Activated naive CD8-positive, alpha-beta T cell treated with anti-CD3 and anti-CD28 coated beads, Interleukin-2, amount 10 ng/mL, durations not matched to agents 7 days and 5 days (primary cell): ENCODE results near the gene SLC8A3. TPM values are rescaled to one million over a fixed set of nuclear protein-coding genes. Genes with fewer than 3 reads are reported as not detected.

Experiments
- ATAC-seq: fragments of 150-1000 bp; cut with Tn5 transposase; one replicate; pipeline ENCODE4 v1.10.0; 2021; ENCODE audit warnings: low read depth, moderate library complexity
- POLR2A ChIA-PET: fragments of 350-600 bp; sonication (Branson Sonifier 250); formaldehyde crosslinking; loops from one replicate; lab custom pipeline; 2021; ENCODE audit warnings: antibody characterized with exemption; lab: Charles Lee
- DNase-seq: peaks from one replicate; pipeline ENCODE4 v3.0.0; 2021
- H3K27ac Mint-ChIP-seq: one replicate; pipeline ENCODE4 v1.8.0; 2022; ENCODE audit warnings: mild to moderate bottlenecking, mixed read lengths
- H3K27me3 Mint-ChIP-seq: one replicate; pipeline ENCODE4 v1.8.0; 2022; ENCODE audit warnings: mild to moderate bottlenecking, moderate library complexity, mixed read lengths
- H3K36me3 Mint-ChIP-seq: one replicate; pipeline ENCODE4 v1.8.0; 2021; ENCODE audit warnings: mild to moderate bottlenecking, mixed read lengths
- H3K4me1 Mint-ChIP-seq: one replicate; pipeline ENCODE4 v1.8.0; 2021; ENCODE audit warnings: mixed read lengths
- H3K4me3 Mint-ChIP-seq: one replicate; pipeline ENCODE4 v1.8.0; 2022; ENCODE audit warnings: mild to moderate bottlenecking, moderate library complexity, mixed read lengths
- H3K9me3 Mint-ChIP-seq: one replicate; pipeline ENCODE4 v1.8.0; 2021; ENCODE audit warnings: mixed read lengths
- total RNA-seq, 2 experiments: library from RNA; stranded (reverse); gene quantifications; one replicate each; pipeline ENCODE4 v1.2.3, GENCODE V29; 2021

SLC8A3 gene
- total RNA-seq, 2 experiments from 2014 or later = 0.11 TPM; not detected in 1

DNA sequence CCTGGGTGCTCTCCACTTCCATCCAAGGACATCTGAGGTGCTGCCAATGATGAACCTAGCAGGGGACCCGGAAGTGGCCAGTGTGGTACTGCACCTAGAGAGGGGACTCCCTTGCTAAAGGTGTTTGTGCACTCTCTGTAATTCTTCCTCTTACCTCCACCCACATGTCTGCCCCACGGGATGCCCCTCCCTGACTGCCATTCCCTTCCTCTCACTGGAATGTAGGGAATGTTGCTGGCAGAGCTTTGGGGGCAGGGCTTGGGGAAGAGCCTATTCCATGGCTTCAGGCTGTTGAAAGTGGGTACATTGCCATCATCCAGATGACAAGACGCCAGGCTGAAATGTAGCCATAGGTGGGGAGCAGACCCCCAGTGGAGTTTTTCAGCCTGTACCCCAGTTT lies 156.3 kb downstream of the SLC8A3 start:
- ATAC-seq = no peak
- no peak for DNase-seq
- Mint-ChIP-seq H3K4me1 (no peaks in the 10 kb centered on the region), H3K9me3 (no peaks in the 10 kb centered on the region), H3K36me3 (no peaks in the 10 kb centered on the region), H3K27me3 (peaks cover 2% of the 10 kb centered on the region), H3K27ac (no peak overlapping the region), H3K4me3 (no peak overlapping the region)
- POLR2A ChIA-PET = no interaction called here

GRCh38 chr14:70032016-70032415 lies 156.7 kb downstream of the SLC8A3 start:
- Mint-ChIP-seq H3K9me3 (no peaks in the 10 kb centered on the region), H3K27ac (no peak overlapping the region), H3K4me1 (no peaks in the 10 kb centered on the region), H3K27me3 (peaks cover 2% of the 10 kb centered on the region), H3K4me3 (no peak overlapping the region), H3K36me3 (no peaks in the 10 kb centered on the region)
- ATAC-seq = no peak
- no peak for DNase-seq
- POLR2A ChIA-PET = no interaction called here

DNA sequence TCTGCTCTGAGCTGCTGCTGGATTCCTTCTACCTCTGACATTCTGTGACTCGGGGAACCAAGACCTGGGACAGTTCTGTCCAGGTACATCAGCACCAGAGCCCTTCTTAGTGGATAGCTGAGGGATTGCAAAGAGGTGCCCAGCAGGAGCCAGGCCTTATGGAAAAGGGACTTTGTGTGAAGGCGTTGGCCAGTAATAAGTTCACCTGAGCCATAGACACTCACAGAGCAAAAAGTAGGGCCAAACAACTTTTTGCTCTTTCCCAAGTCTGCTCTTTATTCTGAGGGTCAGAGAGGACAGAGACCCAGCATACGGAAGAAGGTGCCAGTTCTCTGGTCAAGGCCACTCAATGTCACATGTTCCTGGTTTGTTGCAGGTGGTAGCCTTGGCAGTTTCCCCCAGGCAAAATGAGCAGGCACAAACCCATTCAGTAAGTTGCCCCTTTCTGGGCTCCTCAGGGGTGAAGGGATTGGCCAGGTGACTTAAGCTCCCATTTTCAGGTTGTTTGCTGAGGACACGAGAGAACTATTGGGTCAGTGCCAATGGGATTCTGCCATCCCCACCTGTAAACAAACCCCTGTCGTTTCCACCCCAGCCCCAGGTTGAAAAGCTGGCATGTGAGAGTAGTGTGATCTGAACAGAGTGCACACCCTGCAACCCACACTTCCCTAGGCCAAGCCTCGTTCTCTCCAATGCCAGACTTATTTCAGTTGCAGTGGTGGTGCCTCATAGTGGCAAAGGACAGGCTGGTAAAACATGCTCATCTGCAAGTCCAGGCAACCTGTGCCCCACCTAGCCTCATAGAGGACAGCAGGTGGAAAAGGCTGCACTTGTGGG lies 159.2 kb downstream of the SLC8A3 start:
- Mint-ChIP-seq H3K36me3 (no peaks in the 10 kb centered on the region), H3K27me3 (peaks cover 2% of the 10 kb centered on the region), H3K4me1 (no peaks in the 10 kb centered on the region), H3K4me3 (no peak overlapping the region), H3K27ac (no peak overlapping the region), H3K9me3 (no peaks in the 10 kb centered on the region)
- no peak for ATAC-seq
- DNase-seq = no peak
- POLR2A ChIA-PET = no interaction called here

DNA sequence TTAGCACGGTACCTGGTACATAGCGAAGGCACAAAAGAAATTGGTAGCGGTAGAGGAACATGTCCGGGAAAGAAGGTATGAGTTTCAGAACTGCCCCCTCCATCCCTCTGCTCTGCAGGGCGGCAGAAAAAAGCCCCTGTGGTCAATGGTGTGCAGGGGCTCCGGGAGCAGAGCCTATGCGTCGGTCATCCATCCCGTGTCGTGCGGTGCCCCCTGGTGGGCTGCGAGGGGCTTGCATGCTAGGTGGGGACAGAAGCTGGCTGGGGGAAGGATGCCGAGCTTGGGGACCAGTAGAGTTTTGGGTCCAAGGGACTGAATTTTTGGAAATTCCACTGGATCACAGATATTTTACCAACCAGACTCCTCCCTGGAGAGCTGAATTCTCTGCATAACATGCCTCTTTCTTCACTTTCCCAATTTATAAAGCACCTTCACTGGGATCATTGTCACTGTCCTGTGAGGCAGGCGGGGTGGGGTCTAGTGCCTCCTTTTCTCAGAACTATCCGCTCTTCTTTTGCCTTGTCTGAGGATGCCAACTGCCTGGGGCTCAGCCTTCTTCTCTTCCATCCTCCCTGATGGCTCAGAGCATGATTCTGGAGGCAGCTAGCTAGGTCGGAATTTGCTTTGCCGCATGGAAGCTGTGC lies 160.8 kb downstream of the SLC8A3 start:
- H3K9me3 Mint-ChIP-seq = no peaks in the 10 kb centered on the region
- POLR2A ChIA-PET = no interaction called here
- no peak overlapping the region for H3K27ac Mint-ChIP-seq
- peaks cover under 1% of the 10 kb centered on the region for H3K27me3 Mint-ChIP-seq
- DNase-seq = peak; percentile 83
- no peak overlapping the region for H3K4me3 Mint-ChIP-seq
- H3K4me1 Mint-ChIP-seq = no peaks in the 10 kb centered on the region
- ATAC-seq = peak; percentile 42
- H3K36me3 Mint-ChIP-seq = no peaks in the 10 kb centered on the region

DNA sequence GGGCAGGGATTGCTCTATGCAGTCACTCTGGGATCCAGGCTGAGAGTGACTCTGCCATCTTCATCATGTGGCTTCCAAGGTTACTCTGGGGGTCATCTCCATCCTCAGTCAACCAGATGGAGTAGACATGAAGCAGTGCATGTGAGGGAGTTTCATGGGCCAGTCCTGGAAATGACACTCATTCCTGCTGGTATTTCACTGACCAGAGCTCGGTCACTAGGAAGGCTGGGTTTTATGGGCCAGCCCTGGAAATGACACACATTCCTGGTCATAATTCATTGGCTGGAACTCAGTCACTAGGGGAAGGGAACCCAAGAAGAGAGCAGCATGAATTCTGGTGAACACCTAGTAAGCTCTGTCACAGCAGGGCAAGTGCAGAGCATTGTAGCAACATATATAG lies 164.9 kb downstream of the SLC8A3 start:
- DNase-seq (no peak), ATAC-seq (no peak)
- Mint-ChIP-seq H3K9me3 (no peaks in the 10 kb centered on the region), H3K36me3 (no peaks in the 10 kb centered on the region), H3K4me3 (no peak overlapping the region), H3K4me1 (peaks cover 5% of the 10 kb centered on the region), H3K27me3 (peaks cover 4% of the 10 kb centered on the region), H3K27ac (no peak overlapping the region)
- POLR2A ChIA-PET = interaction anchor here (0.5 kb wide), 1 partner anchor 195 kb away, joined by 3 read pairs; no protein-coding TSS in a partner anchor

GRCh38 chr14:70022771-70023445 lies 165.8 kb downstream of the SLC8A3 start:
- ATAC-seq = no peak
- Mint-ChIP-seq H3K4me1 (peaks cover 15% of the 10 kb centered on the region), H3K4me3 (no peak overlapping the region), H3K27ac (no peak overlapping the region), H3K27me3 (peaks cover 4% of the 10 kb centered on the region), H3K36me3 (no peaks in the 10 kb centered on the region), H3K9me3 (no peaks in the 10 kb centered on the region)
- POLR2A ChIA-PET = no interaction called here
- no peak for DNase-seq

- Mint-ChIP-seq H3K4me3 (no peak overlapping the region), H3K4me1 (peaks cover 17% of the 10 kb centered on the region), H3K9me3 (no peaks in the 10 kb centered on the region), H3K36me3 (no peaks in the 10 kb centered on the region), H3K27me3 (peaks cover 4% of the 10 kb centered on the region), H3K27ac (no peak overlapping the region)
- DNase-seq = no peak
- ATAC-seq = no peak
- POLR2A ChIA-PET = no interaction called here
These were observed 167.1 kb downstream of the SLC8A3 start for GRCh38 chr14:70021548-70022220.

- no peak for ATAC-seq
- H3K4me3 Mint-ChIP-seq = no peak overlapping the region
- POLR2A ChIA-PET = no interaction called here
These were observed 168.2 kb downstream of the SLC8A3 start for GRCh38 chr14:70020352-70021170.

GRCh38 chr14:70019695-70020094 lies 169.1 kb downstream of the SLC8A3 start:
- POLR2A ChIA-PET = no interaction called here
- Mint-ChIP-seq H3K4me3 (no peak overlapping the region), H3K27me3 (peaks cover 11% of the 10 kb centered on the region), H3K36me3 (no peaks in the 10 kb centered on the region), H3K27ac (no peak overlapping the region), H3K4me1 (peaks cover 17% of the 10 kb centered on the region), H3K9me3 (no peaks in the 10 kb centered on the region)
- no peak for DNase-seq
- no peak for ATAC-seq

More at GRCh38 chr14:70020352-70021170, 168.2 kb downstream of the SLC8A3 start:
- peaks cover 17% of the 10 kb centered on the region for H3K4me1 Mint-ChIP-seq
- H3K27ac Mint-ChIP-seq = no peak overlapping the region
- no peaks in the 10 kb centered on the region for H3K36me3 Mint-ChIP-seq
- H3K27me3 Mint-ChIP-seq = peaks cover 6% of the 10 kb centered on the region
- H3K9me3 Mint-ChIP-seq = no peaks in the 10 kb centered on the region
- DNase-seq = no peak

- Mint-ChIP-seq H3K9me3 (no peaks in the 10 kb centered on the region), H3K4me3 (peak overlapping the region; percentile 51)
These were observed 170.0 kb downstream of the SLC8A3 start for GRCh38 chr14:70018713-70019211.

GRCh38 chr14:70018230-70018629 lies 170.5 kb downstream of the SLC8A3 start:
- POLR2A ChIA-PET = no interaction called here
- H3K27me3 Mint-ChIP-seq = peaks cover 15% of the 10 kb centered on the region

More at GRCh38 chr14:70018713-70019211, 170.0 kb downstream of the SLC8A3 start:
- peak; percentile 73 for ATAC-seq
- H3K4me1 Mint-ChIP-seq = peaks cover 17% of the 10 kb centered on the region
- H3K36me3 Mint-ChIP-seq = no peaks in the 10 kb centered on the region
- POLR2A ChIA-PET = no interaction called here
- peaks cover 15% of the 10 kb centered on the region for H3K27me3 Mint-ChIP-seq
- DNase-seq = peak; percentile 35
- H3K27ac Mint-ChIP-seq = no peak overlapping the region

GRCh38 chr14:70014406-70015095 lies 174.2 kb downstream of the SLC8A3 start:
- H3K9me3 Mint-ChIP-seq = no peaks in the 10 kb centered on the region
- peaks cover 13% of the 10 kb centered on the region for H3K27me3 Mint-ChIP-seq

More at GRCh38 chr14:70018230-70018629, 170.5 kb downstream of the SLC8A3 start:
- Mint-ChIP-seq H3K9me3 (no peaks in the 10 kb centered on the region), H3K27ac (no peak overlapping the region), H3K4me3 (peak overlapping the region; percentile 40), H3K4me1 (peaks cover 17% of the 10 kb centered on the region), H3K36me3 (no peaks in the 10 kb centered on the region)
- ATAC-seq (no peak), DNase-seq (no peak)

More at GRCh38 chr14:70014406-70015095, 174.2 kb downstream of the SLC8A3 start:
- ATAC-seq (no peak), DNase-seq (no peak)
- POLR2A ChIA-PET = no interaction called here
- Mint-ChIP-seq H3K4me3 (no peak overlapping the region), H3K4me1 (peaks cover 17% of the 10 kb centered on the region), H3K27ac (no peak overlapping the region), H3K36me3 (no peaks in the 10 kb centered on the region)
